Activated gamma-delta T cell treated with anti-CD3 and anti-CD28 coated beads, Interleukin-2, amount 50 U/mL, for 16 hours (primary cell): ENCODE results near the gene TFB2M.

Source experiments
- DNase-seq: peaks from one replicate; pipeline ENCODE4 v3.0.0-alpha.2; 2020; ENCODE audit warnings: low read depth

The TFB2M gene

GRCh38 chr1:246552110-246552509, 14.0 kb downstream of the TFB2M start:
- DNase-seq = no peak

GRCh38 chr1:246550402-246550801, 15.7 kb downstream of the TFB2M start:
- no peak for DNase-seq

- no peak for DNase-seq
Measured at GRCh38 chr1:246549665-246550064, 16.4 kb downstream of the TFB2M start.

GRCh38 chr1:246544001-246544400, 22.1 kb downstream of the TFB2M start:
- DNase-seq = no peak

- DNase-seq = no peak
Measured at GRCh38 chr1:246540738-246541491, 25.1 kb downstream of the TFB2M start.

GRCh38 chr1:246537887-246538286, 28.2 kb downstream of the TFB2M start:
- no peak for DNase-seq

- DNase-seq = no peak
Measured at GRCh38 chr1:246537441-246537840, 28.6 kb downstream of the TFB2M start.

- DNase-seq = no peak
Measured at GRCh38 chr1:246534114-246534513, 31.9 kb downstream of the TFB2M start.

GRCh38 chr1:246533371-246533905, 32.6 kb downstream of the TFB2M start:
- no peak for DNase-seq

- no peak for DNase-seq
Measured at GRCh38 chr1:246532519-246532918, 33.5 kb downstream of the TFB2M start.

GRCh38 chr1:246530482-246530881, 35.6 kb downstream of the TFB2M start:
- no peak for DNase-seq

GRCh38 chr1:246528933-246529731, 36.9 kb downstream of the TFB2M start:
- DNase-seq = no peak

- DNase-seq = no peak
Measured at GRCh38 chr1:246527402-246528088, 38.5 kb downstream of the TFB2M start.

GRCh38 chr1:246526915-246527314, 39.1 kb downstream of the TFB2M start:
- no peak for DNase-seq

GRCh38 chr1:246526380-246526779, 39.7 kb downstream of the TFB2M start:
- DNase-seq = no peak

- no peak for DNase-seq
Measured at GRCh38 chr1:246519514-246519913, 46.5 kb downstream of the TFB2M start.

GRCh38 chr1:246518456-246519205, 47.4 kb downstream of the TFB2M start:
- no peak for DNase-seq

GRCh38 chr1:246517391-246517790, 48.7 kb downstream of the TFB2M start:
- no peak for DNase-seq

GRCh38 chr1:246516126-246516525, 49.9 kb downstream of the TFB2M start:
- DNase-seq = no peak

GRCh38 chr1:246515390-246516005, 50.6 kb downstream of the TFB2M start:
- no peak for DNase-seq

- no peak for DNase-seq
Measured at GRCh38 chr1:246513619-246514343, 52.3 kb downstream of the TFB2M start.
